Measurements from ENCODE around the gene NAALADL2.

Gene NAALADL2

DNA sequence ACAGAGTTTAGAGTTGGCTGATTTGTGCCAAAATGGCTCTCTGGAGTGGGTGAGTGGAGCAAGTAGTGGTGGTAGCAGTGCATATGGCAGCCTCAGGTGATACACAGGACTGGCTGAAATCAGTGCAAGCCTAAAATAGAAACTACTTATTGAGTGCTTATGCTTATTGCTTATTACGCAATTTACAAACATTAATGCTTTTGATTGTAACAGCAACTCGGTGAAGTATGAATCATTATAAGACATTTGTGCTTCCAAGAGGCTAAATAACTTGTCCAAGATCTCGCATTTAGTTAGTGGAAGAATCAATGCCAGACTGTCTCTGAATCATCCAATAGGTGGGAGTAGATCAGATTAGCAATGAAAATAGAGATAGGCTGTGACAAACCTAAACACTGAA lies 353.8 kb downstream of the NAALADL2 start:
- DNase-seq (ENCODE audit: low read depth), result no peak
- TF ChIP-seq CTCF (IDR thresholded peaks at IDR 0.05; ENCODE audit: insufficient read depth, low read depth, low read length, missing control alignments), result no peak
- no peak overlapping the region for H3K4me3 ChIP-seq (ENCODE audit: low read depth, low read length)

GRCh38 chr3:175214216-175214615 lies 355.1 kb downstream of the NAALADL2 start:
- no peak for DNase-seq (ENCODE audit: low read depth)
- no peak overlapping the region for H3K4me3 ChIP-seq (ENCODE audit: low read depth, low read length)

GRCh38 chr3:175215833-175216232 lies 356.7 kb downstream of the NAALADL2 start:
- H3K4me3 ChIP-seq (ENCODE audit: low read depth, low read length), result no peak overlapping the region
- DNase-seq (ENCODE audit: low read depth), result no peak
- no peak for TF ChIP-seq CTCF (IDR thresholded peaks at IDR 0.05; ENCODE audit: insufficient read depth, low read depth, low read length, missing control alignments)

More at GRCh38 chr3:175214216-175214615, 355.1 kb downstream of the NAALADL2 start:
- TF ChIP-seq CTCF (IDR thresholded peaks at IDR 0.05; ENCODE audit: insufficient read depth, low read depth, low read length, missing control alignments), result no peak

GRCh38 chr3:175222356-175222755 lies 363.2 kb downstream of the NAALADL2 start:
- DNase-seq (ENCODE audit: low read depth), result no peak

GRCh38 chr3:175224051-175224450 lies 364.9 kb downstream of the NAALADL2 start:
- DNase-seq (ENCODE audit: low read depth), result peak; percentile 28

More at GRCh38 chr3:175222356-175222755, 363.2 kb downstream of the NAALADL2 start:
- no peak overlapping the region for H3K4me3 ChIP-seq (ENCODE audit: low read depth, low read length)
- TF ChIP-seq CTCF (IDR thresholded peaks at IDR 0.05; ENCODE audit: insufficient read depth, low read depth, low read length, missing control alignments), result no peak

GRCh38 chr3:175226444-175226843 lies 367.3 kb downstream of the NAALADL2 start:
- H3K4me3 ChIP-seq (ENCODE audit: low read depth, low read length), result no peak overlapping the region
- no peak for TF ChIP-seq CTCF (IDR thresholded peaks at IDR 0.05; ENCODE audit: insufficient read depth, low read depth, low read length, missing control alignments)
- no peak for DNase-seq (ENCODE audit: low read depth)

More at GRCh38 chr3:175224051-175224450, 364.9 kb downstream of the NAALADL2 start:
- no peak overlapping the region for H3K4me3 ChIP-seq (ENCODE audit: low read depth, low read length)
- no peak for TF ChIP-seq CTCF (IDR thresholded peaks at IDR 0.05; ENCODE audit: insufficient read depth, low read depth, low read length, missing control alignments)

DNA sequence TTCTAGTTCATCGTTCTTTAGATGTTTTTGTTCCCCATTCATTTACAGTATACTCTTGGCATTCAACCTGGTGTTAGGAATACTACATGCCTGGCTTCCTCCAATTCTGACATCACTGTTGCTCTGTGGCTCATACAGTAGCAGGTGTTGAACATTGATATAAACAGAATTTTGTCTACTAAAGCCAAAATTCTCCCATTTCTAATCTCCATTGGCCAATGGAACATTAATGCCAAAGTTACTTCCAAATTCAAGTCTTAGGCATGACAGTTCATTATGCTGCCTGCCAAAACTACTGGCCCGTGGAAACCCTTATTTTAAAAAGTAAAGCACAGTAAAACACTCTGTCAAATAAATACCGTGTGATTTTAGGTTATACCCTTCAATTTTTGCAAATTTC lies 368.0 kb downstream of the NAALADL2 start:
- H3K4me3 ChIP-seq (ENCODE audit: low read depth, low read length), result no peak overlapping the region
- DNase-seq (ENCODE audit: low read depth), result no peak
- no peak for TF ChIP-seq CTCF (IDR thresholded peaks at IDR 0.05; ENCODE audit: insufficient read depth, low read depth, low read length, missing control alignments)

Data from GM12865 (cell line).